Measurements from ENCODE around the gene RSF1.

RSF1 gene

GRCh38 chr11:77813256-77813655 is 7.3 kb downstream of the RSF1 start:
- DNase-seq (ENCODE audit: low spot score), result no peak

DNA sequence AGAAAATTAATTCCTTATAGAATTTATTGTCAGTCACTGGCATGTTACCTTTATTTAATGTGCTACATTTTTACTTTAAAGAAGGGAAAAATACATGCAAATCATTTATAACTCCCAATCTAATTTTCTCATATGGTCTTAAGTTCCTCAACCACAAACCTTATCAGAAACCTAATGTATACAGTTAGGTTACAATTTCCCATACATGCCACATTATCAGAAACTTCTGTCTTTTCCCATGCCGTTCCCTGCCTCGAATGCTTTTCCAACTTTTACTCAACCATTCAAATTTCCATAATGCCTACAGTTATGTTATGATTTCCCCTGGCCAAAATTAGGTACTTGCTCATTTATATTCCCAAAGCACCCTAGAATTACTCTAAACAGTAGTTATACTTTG is 13.5 kb downstream of the RSF1 start:
- DNase-seq (ENCODE audit: low spot score), result no peak

GRCh38 chr11:77806415-77806814 is 14.1 kb downstream of the RSF1 start:
- DNase-seq (ENCODE audit: low spot score), result no peak

- no peak for DNase-seq (ENCODE audit: low spot score)
Observed at GRCh38 chr11:77801477-77801876, 19.0 kb downstream of the RSF1 start.

- no peak for DNase-seq (ENCODE audit: low spot score)
Observed at GRCh38 chr11:77800449-77800848, 20.1 kb downstream of the RSF1 start.

DNA sequence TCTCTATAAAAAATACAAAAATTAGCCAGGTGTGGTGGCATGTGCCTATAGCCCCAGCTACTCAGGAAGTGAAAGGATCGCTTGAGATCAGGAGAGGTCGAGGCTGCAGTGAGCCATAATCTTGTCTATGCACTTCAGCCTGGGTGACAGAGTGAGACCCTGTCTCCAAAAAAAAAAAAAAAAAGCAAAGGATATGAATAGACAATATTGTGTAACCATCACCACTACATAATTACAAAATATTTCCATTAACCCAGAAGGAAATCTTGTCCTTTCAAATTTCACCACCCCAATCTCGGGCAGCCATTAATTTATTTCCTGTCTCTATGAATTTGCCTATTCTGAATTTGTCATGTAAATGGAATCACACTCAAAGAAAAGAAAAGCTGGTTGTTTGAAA is 21.2 kb downstream of the RSF1 start:
- no peak for DNase-seq (ENCODE audit: low spot score)

DNA sequence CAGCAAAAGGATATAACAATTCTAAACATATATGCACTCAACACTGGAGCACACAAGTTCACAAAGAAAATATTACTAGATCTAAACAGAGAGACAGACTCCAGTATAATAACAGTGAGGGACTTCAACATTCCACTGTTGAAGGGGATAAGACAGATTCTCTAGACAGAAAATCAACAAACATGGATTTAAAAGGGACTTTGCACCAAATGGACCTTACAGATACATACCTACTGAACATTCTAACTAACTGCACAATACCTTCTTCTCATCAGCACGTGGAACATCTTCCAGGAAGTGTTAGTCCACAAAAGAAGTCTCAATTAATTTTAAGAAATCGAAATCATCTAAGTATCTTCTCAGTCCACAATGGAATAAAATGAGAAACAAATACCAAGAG is 26.6 kb downstream of the RSF1 start:
- no peak for DNase-seq (ENCODE audit: low spot score)

DNA sequence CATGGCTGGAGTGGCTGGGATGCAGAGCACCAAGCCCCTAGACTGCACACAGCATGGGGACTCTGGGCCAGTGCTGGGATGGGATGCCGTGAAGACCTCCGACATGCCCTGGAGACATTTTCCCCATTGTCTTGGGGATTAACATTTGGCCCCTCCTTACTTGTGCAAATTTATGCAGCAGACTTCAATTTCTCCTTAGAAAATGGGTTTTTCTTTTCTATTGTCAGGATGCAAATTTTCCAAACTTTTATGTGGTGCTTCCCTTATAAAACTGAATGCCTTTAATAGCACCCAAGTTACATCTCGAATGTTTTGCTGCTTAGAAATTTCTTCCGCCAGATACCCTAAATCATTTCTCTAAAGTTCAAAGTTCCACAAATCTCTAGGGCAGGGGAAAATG is 29.2 kb downstream of the RSF1 start:
- DNase-seq (ENCODE audit: low spot score), result no peak

- no peak for DNase-seq (ENCODE audit: low spot score)
Observed at GRCh38 chr11:77789731-77790476, 30.6 kb downstream of the RSF1 start.

DNA sequence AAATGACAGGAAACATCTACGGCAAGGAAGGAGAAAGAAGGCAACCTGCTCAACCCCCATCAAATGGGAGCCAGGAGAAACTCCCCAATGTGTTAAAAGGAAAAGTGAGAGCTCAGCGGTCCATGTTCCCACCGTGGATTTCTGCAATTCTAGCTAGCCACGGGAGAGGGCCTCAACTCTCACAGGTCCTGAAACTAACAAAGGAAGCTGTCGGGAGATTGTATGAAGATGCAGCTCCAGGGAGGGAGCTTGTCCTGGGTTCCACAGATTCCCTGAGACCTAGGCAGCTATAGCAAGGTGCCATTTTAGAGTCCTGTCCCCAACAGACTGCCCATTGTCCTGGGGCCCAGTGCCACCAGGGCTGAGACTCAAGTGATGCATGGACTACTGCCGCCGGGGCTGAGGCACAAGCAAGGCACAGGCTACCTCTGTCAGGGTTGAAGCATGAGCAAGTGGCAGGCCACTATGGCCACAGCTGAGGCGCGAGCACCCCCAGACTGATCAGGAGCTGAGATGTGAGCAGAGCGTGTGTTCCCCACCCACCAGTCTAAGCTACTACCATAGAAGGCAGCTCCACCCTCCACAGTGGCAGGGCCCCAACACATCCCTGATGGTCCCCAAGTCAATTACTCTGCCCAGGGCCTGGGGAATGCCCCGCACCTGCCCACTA is 31.3 kb downstream of the RSF1 start:
- no peak for DNase-seq (ENCODE audit: low spot score)

GRCh38 chr11:77784572-77784971 is 36.0 kb downstream of the RSF1 start:
- DNase-seq (ENCODE audit: low spot score), result peak; percentile 20

- no peak for DNase-seq (ENCODE audit: low spot score)
Observed at GRCh38 chr11:77783025-77783424, 37.5 kb downstream of the RSF1 start.

DNA sequence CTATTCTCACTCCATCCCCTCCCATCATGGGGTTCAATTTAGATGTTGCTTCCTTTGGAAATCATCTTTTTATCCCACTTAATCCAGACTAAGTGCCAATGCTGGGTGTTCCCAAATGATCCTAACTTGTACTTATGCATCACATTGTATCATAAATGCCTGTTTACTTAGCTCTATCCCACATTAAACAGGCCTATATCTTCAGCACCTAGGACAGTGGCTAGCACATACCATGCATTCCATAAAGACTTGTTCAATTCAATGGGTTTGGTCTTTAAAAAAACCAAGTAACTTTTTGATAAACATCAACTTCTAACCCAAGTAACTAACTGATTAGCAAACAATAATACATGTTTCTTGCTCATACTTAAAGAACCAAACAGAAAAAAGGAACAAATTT is 40.6 kb downstream of the RSF1 start:
- DNase-seq (ENCODE audit: low spot score), result no peak

GRCh38 chr11:77778549-77778948 is 42.0 kb downstream of the RSF1 start:
- no peak for DNase-seq (ENCODE audit: low spot score)

GRCh38 chr11:77778118-77778517 is 42.4 kb downstream of the RSF1 start:
- no peak for DNase-seq (ENCODE audit: low spot score)

DNA sequence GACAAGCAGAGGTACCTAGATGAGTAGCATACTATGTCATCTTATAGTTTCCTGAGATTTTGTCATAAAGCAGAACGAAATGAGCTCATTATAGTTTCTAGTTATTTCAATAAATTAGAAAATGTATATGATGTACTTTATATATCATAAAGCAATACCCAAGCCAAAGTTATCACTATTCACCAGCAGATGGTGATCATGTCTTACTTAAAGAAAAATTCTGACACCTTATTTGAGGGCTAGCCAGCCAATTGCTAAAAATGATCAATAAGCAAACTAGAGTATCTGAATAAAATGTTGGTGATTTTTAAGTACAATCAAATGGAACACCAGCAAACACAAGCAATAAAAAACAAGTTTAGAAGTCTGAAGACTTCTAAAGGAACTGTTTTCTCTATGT is 44.1 kb downstream of the RSF1 start:
- no peak for DNase-seq (ENCODE audit: low spot score)

DNA sequence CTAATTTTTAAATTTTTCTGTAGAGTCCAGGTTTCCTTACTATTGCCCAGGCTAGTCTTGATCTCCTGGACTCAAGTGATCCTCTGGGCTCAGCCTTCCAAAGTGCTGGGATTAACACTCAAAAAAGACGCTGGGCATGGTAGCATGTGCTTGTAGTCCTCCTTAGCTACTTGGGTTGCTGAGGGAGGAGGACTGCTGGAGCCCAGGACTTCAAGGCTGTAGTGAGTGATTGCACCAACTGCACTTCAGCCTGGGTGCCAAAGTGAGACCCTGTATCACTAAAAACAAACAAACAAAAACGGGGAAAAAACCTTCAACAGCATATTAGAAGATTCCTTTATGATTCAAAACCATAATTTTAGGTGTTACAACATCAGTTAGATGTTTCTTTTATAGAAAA is 44.6 kb downstream of the RSF1 start:
- no peak for DNase-seq (ENCODE audit: low spot score)

GRCh38 chr11:77771135-77771534 is 49.4 kb downstream of the RSF1 start:
- no peak for DNase-seq (ENCODE audit: low spot score)

GRCh38 chr11:77770629-77771028 is 49.9 kb downstream of the RSF1 start:
- DNase-seq (ENCODE audit: low spot score), result no peak

- no peak for DNase-seq (ENCODE audit: low spot score)
Observed at GRCh38 chr11:77762426-77762825, 58.1 kb downstream of the RSF1 start.

DNA sequence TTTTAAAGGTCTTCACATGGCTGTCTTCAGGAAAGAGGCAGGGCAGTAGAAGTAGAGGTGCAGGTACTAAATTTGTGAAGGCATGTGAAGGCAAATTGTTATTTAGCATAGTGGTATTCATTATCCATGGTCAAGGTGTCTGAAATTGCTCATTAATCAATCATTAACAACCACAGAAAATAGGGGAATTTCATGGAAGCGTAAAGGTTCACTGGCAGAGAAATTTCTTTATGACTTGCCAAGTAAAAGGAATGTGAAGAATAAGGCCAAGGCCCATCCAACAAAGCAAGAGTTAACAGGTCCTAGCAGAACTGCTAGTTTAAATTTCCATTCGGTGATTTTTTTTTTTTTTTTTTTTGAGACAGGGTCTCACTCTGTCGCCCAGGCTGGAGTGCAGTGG is 59.0 kb downstream of the RSF1 start:
- DNase-seq (ENCODE audit: low spot score), result no peak

GRCh38 chr11:77758331-77758730 is 62.2 kb downstream of the RSF1 start:
- no peak for DNase-seq (ENCODE audit: low spot score)

- DNase-seq (ENCODE audit: low spot score), result no peak
Observed at GRCh38 chr11:77753230-77753629, 67.3 kb downstream of the RSF1 start.

GRCh38 chr11:77752516-77752915 is 68.0 kb downstream of the RSF1 start:
- no peak for DNase-seq (ENCODE audit: low spot score)
